Right forelimb (tissue), 1 donor: ENCODE data around the gene NES.
"Not testable (repeated sequence)": the region's sequence is repeated elsewhere in the genome, so short reads cannot be mapped to it uniquely, and the experiment has no call there.

Source experiments
- DNase-seq: peaks from one replicate; pipeline ENCODE4 v3.0.0-alpha.2; 2018

Gene NES

DNA sequence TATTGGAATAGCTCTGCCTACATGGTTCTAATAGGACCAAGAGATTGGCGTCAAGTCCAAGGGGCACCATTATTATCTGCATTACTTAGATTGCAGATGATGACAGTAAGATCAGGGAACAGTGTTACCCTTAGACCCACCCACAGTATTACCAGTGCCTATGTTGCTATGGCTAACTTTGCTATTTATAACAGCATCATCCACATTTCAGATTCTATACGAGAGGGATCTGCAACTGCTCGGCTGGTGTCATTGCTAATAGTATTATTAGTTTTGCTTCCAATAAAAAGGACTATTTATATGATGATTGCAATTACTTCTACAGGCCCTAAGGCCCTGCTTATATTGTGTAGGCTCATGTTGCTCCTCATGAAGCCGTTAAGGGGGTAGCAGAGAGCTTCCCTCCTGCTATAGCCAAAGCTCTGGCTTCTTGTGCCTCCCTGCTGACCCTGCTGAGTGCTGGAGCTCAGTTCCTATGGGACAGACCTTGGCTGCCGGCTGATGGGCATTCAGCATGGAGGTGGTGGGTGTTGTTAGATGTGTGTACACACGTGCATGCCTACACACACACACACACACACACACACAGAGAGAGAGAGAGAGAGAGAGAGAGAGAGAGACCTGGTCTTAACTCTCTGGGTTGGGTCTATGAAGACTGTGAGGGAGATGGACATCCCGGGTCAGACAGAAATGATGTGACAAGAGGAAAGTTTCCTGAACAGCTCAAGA, 34.0 kb downstream of the NES start:
- no peak for DNase-seq

DNA sequence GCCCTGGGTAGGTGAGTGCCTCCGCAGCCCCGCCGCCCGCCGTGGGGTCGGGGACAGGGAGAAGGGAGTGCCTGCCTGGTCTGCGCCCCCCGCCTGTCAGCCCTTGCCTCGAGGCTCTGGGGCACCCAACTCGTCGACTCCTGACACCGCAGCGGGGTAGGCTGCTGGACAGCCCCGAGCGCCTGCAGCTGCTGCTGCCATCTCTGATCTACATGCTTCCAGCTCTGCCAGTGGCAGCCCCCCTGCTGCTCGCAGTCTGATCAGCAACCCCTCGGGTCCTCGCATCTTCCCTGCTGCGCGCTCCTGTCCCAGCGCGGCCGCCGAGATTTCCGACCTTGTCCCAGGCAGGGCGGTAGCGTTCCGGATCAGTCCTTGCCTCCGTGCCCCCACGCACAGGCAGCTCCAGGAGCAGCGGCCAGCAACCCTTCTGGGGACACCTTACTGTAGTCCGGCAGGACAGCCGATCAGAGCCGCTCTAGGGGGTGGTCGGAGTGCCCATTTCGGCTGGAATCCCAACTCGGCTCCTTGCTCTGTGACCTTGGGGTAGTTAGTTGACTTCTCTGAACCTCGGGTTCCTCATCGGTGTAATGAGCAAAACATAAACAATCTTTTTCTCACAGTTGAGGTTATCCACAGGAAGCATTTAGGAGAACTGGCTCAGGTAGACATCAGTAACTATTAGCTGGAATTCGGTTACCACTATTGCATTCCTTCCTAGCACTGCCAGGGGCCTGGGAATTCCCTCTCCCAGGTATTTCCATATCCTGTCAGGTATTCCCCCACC, 34.8 kb downstream of the NES start:
- DNase-seq = no peak

DNA sequence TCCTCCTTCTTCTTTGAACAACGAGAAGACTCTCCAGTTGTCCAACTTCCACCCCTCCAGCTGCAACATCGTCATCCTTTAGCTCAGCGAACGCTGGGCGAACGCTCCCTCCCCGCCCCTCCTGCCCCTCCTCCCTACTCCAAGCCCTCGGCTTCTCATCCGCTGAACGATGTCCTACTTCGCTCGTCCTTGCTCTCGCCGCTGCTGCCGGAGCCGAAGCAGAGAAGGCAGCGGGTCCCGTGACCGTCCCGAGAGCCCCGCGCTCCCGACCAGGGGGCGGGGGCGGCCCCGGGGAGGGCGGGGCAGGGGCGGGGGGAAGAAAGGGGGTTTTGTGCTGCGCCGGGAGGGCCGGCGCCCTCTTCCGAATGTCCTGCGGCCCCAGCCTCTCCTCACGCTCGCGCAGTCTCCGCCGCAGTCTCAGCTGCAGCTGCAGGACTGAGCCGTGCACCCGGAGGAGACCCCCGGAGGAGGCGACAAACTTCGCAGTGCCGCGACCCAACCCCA, 35.4 kb downstream of the NES start, which contains the start of gene BCAN:
BCAN (plus strand) TSS at position 357 of the 504 bp plus-strand sequence. CDS start 3,938 bp downstream, outside the sequence.
- peak; percentile 59 for DNase-seq

DNA sequence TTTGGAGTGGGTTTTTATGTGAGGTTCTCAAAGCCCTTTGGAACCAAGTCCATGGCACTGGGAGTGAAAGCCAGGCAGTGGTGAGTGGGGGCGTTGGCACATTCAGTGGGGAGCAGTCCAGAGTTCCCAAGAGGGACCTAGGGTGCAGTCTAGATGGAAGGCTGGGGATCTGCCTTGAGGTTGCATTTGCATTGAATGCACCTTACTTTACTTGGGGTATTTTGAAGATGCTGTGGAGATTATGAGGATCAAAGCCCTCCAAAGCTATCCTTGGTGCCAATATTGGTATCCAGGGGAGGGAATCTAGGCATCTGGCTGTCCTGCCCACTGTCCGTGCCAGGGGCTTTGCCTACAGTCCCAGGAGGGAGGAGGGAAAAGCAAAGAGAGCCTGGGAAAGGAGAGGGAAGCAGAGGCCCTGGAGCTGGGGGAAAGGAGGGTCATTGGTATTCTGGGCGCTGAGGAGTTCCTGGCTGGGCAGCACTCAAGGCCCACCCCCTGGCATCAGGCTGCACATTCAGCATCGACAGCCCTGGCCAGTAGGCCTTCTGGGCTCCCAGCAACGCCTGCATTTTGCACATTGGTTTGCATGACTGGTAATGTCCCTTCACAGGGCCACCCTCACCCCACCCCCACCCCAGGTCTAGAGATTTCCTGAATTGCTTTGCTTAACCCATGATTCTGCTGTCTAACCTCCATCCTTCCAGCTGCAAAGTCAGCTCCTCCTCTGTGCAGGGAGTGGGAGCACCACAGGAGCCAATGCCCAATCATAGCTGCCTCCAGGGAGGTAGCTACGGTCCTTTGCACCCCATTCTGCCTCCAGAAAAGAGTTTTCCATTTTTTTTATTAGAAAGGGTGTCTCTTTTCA, 36.1 kb downstream of the NES start:
- no peak for DNase-seq

DNA sequence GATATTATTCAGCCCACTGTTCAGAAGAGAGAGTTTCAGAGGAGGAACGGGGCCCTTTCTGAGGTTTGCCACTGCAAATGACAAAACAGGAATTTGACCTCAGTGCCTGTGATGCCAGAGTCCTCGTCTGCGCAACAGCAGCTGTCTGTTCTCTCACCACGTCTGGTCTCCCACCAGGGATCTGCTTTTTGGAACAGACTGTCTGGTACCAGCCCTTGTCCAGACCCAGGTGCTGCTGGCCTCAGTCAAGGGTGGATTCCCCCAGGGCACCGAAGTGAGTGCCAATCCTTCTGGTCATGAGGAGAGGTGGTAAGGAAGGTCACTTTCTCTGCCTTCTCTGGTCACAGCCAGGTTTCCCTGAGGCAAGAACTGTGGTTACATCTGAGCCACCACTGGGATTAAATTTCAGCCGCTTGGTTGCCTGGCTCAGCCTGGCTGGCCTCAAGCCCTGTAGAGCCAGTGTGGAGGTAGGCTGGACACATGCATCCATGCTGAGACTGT, 37.6 kb downstream of the NES start:
- no peak for DNase-seq

DNA sequence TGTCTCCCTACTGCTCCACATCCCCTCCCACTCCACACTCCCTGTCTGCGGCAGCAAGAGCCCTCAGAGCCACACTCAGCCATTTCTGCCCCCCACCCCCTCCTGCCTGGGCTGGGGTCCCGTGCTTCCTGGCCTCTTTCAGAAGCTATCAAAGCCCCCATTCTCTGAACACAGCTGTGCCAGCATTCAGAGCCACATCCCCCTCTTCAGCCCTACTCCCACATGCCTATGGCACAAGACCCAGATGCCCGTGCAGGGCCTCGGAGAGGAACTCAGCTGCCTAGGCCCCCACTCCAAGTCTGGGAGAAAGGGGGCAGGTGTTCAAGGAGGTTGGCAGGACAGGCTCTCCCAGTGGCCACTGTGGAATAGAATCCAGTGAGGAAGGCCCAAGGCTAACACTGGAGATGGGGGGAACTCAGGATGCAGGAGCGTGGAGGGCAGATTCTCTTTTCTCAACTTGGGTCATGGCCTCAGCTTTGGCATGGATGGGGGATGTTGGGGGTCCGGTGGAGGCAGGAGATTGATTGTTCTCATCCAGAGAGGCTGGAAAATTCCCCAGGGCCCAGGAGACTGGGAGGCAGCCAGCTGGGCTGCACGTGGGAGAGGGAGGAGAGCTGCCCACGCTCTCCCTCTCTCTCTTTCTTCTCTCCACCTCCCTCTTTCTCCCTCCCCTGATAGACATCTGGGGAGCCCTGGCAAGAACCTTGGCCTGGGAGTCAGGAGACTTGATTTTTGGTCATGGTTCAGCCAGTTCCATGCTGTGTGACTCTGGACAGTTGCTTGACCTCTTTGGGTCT, 38.8 kb downstream of the NES start:
- DNase-seq = no peak

DNA sequence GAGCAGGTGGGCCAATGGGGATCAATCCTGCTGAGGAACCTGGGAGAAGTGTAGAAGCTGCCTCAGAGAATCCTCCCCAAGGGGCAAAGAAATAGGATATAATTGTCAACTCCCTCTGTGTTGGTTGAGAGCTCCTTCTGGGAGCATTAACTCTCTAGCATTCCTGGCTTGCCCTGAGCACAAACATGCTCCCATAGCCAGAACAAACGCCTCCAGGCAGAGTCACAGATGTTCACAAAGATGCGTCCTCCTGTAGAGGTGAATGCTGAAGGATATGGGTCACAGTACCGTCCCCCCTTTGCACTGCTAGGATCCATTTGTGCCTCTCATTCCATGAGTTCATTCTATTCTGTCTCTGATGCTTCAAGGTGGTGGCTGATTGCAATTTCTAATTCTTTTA, 44.9 kb downstream of the NES start:
- no peak for DNase-seq

DNA sequence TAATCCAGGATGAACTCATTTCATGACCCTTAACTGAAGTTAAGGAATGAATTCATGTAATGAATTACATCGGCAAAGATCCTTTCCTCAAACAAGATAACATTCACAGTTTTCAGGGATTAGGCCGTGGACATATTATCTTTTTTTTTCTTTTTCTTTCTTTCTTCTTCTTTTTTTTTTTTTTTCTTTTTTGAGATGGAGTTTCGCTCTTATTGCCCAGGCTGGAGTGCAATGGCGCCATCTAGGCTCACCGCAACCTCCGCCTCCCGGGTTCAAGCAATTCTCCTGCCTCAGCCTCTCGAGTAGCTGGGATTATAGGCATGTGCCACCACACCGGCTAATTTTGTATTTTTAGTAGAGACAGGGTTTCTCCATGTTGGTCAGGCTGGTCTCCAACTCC, 46.1 kb downstream of the NES start:
- DNase-seq = not testable (repeated sequence)

DNA sequence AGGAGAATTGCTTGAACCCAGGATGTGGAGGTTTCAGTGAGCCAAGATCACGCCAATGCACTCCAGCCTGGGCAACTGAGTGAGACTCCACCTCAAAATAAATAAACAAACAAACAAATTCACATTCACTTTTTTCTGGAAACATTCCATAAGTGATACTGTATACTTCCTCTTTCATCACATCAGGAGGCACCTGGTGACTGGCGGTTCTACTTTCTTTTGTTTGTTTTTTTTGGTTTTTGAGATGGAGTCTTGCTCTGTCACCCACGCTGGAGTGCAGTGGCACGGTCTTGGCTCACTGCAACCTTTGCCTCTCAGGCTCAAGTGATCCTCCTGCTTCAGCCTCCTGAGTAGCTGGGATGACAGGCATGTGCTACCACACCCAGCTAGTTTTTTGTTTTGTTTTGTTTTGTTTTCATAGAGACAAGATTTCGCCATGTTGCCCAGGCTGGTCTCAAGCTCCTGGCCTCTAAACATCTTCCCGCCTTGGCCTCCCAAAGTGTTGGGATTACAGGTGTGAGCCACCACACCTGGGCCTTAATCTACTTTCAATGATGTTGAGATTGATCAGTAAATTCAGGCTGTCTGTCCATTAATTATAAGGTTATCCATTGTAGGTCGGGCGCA, 47.3 kb downstream of the NES start:
- no peak for DNase-seq

DNA sequence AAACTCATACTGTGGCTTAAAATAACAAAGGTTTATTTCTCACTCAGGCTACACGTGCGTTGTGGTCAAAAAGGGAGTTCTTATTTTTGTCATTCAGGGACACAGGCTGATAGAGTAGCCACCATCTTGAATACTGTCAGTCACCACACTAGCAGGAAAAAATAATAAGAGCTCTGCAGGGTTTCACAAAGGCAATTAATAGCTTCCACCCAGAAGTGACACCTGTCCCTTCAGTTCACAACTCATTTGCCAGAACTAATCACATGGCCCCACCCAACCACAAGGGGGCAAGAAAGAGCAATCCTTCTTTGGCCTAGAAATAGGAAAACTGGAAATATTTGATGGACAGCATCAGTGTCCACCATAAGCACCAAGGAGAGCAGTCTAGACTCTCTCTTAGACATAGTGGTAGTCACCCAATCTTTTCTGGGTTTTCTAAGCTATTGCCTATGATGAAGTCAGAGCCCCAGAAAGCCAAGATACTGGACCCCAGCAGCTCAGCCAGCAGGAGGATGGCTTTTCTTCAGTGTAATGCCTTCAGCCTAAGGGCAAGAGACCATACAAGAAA, 49.8 kb downstream of the NES start:
- DNase-seq = no peak

DNA sequence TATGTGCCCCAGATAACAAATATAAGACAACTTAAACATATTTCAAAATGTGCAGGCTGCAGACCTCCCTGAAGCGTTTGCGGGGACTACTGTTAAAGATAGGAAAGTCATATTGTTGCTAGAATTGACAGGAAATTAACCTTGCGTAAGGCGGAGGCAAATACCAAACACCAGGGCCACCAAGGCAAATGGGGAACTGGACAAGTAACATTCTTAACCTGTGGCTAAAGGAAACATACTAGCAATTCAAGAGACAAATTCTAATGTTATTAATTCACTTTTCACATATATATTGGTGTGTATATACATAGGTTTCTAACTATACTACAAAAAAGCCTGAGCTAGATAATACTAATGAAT, 51.1 kb downstream of the NES start:
- no peak for DNase-seq

DNA sequence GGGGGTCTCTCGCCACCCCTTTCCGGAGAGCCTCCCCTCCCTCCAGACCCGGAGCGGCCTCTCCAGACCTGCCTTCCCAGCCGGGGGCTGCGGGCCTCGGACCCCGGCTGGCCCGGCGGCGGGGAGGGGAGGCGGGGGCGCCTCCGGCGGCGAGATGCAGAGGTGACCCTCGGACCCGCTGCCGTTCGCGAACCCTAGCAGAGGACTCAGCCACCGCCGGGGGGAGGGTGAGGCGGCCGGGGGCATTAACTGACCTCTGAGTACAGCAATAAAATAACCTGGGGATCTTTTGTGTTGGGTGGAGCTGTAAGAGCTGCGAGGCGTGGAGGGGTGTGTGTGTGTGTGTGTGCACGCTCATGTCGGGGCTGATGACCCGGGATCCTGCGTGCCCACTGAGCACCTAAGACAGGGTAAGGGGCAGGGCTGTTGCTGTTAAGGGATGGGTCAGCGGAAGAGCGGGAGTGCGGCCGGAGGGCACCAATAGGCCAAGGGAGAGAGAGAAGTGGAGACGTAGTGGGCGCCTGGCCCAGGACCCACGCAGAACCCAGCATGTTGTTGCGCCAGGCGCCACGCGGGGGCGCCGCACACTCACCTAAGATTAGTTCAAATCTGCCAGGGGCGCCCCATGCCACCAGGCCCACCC, 51.6 kb downstream of the NES start:
- peak; percentile 80 for DNase-seq

DNA sequence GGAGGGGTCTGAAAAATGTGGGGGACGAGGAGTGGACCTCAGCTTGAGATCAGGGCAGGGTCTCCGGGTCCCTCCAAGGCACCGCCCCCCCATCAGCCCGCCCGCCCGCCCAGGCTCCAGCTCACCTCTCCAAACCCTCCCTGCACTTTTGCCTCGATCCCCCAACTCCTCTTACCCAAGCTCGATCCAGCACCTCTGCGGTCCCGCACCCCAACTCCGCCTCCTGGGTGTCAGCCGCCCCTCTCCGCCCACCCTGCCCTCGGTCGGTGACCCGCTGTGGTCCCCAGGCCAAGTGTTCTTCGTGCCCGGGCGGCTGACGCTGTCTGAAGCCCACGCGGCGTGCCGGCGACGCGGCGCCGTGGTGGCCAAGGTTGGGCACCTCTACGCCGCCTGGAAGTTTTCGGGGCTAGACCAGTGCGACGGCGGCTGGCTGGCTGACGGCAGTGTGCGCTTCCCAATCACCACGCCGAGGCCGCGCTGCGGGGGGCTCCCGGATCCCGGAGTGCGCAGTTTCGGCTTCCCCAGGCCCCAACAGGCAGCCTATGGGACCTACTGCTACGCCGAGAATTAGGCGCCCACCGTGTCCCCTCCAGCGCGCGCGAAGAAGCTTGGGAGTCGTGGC, 52.3 kb downstream of the NES start:
- DNase-seq = no peak

DNA sequence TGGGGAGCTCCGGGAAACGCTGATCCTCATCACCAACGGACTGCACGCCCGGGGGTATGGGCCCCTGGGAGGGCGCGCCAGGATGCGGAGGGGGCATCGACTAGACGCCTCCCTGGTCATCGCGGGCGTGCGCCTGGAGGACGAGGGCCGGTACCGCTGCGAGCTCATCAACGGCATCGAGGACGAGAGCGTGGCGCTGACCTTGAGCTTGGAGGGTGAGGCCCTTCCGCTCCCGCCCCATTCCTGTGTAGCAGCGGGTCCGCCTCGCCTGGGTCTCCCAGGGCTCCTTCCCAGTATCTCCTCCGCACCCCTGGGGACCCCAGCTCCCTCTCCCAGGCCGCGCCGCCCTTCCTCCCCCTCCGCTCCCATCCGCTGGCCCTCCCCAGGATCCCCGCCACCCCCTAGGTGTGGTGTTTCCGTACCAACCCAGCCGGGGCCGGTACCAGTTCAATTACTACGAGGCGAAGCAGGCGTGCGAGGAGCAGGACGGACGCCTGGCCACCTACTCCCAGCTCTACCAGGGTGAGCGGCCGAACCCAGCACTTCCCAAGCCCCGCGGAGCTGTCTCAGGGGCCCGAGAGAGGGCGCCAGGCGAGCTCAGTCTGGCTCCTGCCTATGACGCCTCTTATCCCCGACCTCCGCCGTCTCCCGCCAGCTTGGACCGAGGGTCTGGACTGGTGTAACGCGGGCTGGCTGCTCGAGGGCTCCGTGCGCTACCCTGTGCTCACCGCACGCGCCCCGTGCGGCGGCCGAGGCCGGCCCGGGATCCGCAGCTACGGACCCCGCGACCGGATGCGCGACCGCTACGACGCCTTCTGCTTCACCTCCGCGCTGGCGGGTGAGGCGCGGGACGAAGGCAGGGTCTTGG, 53.0 kb downstream of the NES start:
- no peak for DNase-seq

DNA sequence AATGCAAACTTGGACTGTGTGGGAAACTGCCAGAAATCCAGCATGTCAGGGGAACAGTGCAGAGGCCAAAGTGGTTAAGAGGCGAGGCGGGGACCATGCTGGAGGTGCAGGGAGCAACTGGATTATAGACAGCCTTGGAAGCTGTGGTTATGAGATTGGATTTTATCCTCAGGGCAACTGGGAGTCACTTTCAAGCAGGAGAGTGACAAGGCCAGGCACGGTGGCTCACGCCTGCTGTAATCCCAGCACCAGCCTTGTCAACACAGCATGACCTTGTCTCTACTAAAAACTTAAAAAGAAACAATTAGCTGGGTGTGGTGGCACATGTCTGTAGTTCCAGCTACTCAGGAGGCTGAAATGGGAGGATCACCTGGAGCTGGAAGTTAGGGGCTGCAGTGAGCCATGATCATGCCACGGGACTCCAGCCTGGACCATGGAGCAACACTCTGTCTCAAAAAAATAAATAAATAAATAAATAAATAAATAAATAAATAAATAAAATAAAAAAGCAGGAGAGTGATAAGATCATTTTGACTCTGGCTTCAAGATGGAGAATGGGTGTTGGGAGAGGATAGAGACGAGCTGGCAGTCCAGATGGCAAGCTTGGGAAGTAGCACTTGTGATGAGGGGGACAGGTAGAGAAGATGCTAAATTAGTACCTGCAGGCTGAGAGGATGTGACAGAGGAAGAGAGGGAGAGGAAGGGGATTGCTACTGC, 54.5 kb downstream of the NES start:
- DNase-seq = no peak

DNA sequence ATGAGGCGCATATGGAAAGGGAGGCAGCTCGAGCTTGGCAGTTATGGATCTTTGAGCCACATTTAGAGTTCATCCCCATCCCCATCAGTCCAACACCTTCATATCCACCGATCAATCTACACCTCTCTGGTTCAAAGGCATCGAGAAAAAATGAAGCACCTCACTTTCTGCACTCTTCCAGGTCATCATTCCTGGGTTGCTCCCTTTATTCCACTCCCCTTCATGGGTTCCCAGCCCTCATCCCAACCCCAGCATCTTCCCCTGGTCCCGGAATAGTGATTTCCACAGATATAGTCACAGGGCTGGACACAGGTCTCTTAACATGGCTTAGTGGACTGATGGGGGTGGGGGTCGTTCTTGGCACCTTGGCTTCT, 57.6 kb downstream of the NES start:
- DNase-seq = no peak

DNA sequence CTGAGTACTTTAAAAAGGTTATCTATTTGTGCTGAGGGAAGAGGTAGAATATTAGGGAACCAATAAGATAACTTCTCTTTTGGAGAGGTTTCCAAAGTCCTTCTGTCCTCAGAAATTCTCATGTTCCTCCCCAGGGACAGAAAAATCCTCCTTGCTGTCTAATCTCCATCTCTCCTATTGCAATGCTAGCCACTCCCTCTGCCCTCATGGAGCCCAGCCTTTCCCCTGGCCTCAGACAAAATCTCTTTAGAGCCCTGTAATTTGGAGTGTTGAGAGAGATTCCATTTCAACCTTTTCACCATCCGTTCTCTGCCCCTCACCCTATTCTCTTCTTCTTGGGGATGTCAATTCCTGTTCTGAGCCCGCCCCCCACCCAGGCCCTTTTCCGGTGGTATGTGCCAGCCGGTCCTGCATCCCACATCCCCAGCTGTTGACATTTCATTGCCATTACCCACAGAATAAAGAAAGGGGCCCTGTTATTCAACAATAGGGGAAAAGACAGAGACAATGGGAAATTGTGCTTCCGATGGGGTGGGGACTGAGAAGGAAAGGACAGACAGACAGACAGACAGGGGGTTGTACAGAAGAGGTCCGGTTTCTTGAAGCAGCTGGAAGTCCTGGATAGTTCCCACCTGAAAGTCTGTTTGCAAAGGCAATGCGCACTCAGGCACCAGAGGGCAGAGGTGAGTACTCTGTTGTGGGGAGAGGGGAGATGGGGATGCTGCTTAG, 58.2 kb downstream of the NES start, which contains the start of gene HAPLN2:
HAPLN2 (plus strand) TSS at position 563 of the 729 bp plus-strand sequence. CDS start 4,076 bp downstream, outside the sequence.
- DNase-seq = no peak
